ENCODE measurements around the gene RNF130.
A peak's percentile ranks its signal among the peaks of the same experiment; 100 is the strongest.

GRCh38 chr5:180071531-180072255 is at the start of gene RNF130:
- TF ChIP-seq SPI1 (IDR thresholded peaks at IDR 0.05; ENCODE audit: borderline replicate concordance, low read depth, low read length) = peak; percentile 46; the same call in 1 of the 2 replicates
- no peak for TF ChIP-seq SP1 (CRISPR knock-in tag; IDR thresholded peaks at IDR 0.05)
- no peak for TF ChIP-seq FOXA1 (IDR thresholded peaks at IDR 0.05; ENCODE audit: borderline replicate concordance)
- TF ChIP-seq, protein P1, sequence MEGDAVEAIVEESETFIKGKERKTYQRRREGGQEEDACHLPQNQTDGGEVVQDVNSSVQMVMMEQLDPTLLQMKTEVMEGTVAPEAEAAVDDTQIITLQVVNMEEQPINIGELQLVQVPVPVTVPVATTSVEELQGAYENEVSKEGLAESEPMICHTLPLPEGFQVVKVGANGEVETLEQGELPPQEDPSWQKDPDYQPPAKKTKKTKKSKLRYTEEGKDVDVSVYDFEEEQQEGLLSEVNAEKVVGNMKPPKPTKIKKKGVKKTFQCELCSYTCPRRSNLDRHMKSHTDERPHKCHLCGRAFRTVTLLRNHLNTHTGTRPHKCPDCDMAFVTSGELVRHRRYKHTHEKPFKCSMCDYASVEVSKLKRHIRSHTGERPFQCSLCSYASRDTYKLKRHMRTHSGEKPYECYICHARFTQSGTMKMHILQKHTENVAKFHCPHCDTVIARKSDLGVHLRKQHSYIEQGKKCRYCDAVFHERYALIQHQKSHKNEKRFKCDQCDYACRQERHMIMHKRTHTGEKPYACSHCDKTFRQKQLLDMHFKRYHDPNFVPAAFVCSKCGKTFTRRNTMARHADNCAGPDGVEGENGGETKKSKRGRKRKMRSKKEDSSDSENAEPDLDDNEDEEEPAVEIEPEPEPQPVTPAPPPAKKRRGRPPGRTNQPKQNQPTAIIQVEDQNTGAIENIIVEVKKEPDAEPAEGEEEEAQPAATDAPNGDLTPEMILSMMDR (IDR thresholded peaks at IDR 0.05 in 2 of 3, conservative IDR thresholded peaks at IDR 0.05 in 1 of 3; ENCODE audit: insufficient read depth in 2 of 3, low read depth in 1 of 3, low read length in 3 of 3) = no peak
- TF ChIP-seq HDAC1 (IDR thresholded peaks at IDR 0.05) = peak in 1 of 2 experiments; percentile 66; a peak in 2 of 4 replicates
- TF ChIP-seq PRDM10 (IDR thresholded peaks at IDR 0.05; ENCODE audit: partially characterized antibody) = peak; percentile 50
- no peak for TF ChIP-seq EZH2 (IDR thresholded peaks at IDR 0.05; ENCODE audit: borderline replicate concordance, low read depth, low read length)
- TF ChIP-seq TAF1 (IDR thresholded peaks at IDR 0.05; ENCODE audit: control insufficient read depth, extremely low read depth, insufficient read depth, low read length, severe bottlenecking) = peak; percentile 29
- TF ChIP-seq ZNF12 (CRISPR knock-in tag; IDR thresholded peaks at IDR 0.05) = peak; percentile 88; the same call in 1 of the 2 replicates
- peak; percentile 85 for TF ChIP-seq TARDBP (IDR thresholded peaks at IDR 0.05)
- TF ChIP-seq, protein P2, sequence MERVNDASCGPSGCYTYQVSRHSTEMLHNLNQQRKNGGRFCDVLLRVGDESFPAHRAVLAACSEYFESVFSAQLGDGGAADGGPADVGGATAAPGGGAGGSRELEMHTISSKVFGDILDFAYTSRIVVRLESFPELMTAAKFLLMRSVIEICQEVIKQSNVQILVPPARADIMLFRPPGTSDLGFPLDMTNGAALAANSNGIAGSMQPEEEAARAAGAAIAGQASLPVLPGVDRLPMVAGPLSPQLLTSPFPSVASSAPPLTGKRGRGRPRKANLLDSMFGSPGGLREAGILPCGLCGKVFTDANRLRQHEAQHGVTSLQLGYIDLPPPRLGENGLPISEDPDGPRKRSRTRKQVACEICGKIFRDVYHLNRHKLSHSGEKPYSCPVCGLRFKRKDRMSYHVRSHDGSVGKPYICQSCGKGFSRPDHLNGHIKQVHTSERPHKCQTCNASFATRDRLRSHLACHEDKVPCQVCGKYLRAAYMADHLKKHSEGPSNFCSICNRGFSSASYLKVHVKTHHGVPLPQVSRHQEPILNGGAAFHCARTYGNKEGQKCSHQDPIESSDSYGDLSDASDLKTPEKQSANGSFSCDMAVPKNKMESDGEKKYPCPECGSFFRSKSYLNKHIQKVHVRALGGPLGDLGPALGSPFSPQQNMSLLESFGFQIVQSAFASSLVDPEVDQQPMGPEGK (CRISPR knock-in tag; IDR thresholded peaks at IDR 0.05; ENCODE audit: borderline replicate concordance) = no peak
